A549 treated with ZK216348 at 1 μM for 4 hours (cell line): ENCODE measurements around the gene RBP7. TPM values are rescaled to one million over a fixed set of nuclear protein-coding genes. Genes with fewer than 3 reads are reported as not detected.

Experiments
- total RNA-seq: library from RNA; stranded (reverse); fragments of 200-300 nt; extraction: Qiagen RNA extraction; gene quantifications from 5 replicates; pipeline ENCODE4 v1.2.3, GENCODE V29; 2022; ENCODE audit warnings: low read depth

Gene RBP7
- 4.5 to 11.2 TPM (median 5.1 TPM) in 5 replicates for total RNA-seq

GRCh38 chr1:9996624-9997582, at the start of gene RBP7:
Gene RBP7 (plus strand): TSS chr1:9997228. CDS start chr1:9997259, 31 bp downstream.

GRCh38 chr1:10032590-10033358, 35.7 kb downstream of the RBP7 start, which contains the start of gene UBE4B:
Gene UBE4B (plus strand): TSS chr1:10032958. CDS start chr1:10033671, 713 bp downstream.

Other genes starting within 250 kb of the RBP7 start
- gene CLSTN1, start 173.3 kb upstream of the RBP7 start, total RNA-seq = 49.6 to 74.2 TPM (median 68.2 TPM) in 5 replicates
- 7.6 to 9.3 TPM (median 8.1 TPM) in 5 replicates for gene CTNNBIP1, start 87.0 kb upstream of the RBP7 start, total RNA-seq
- gene LZIC, start 53.8 kb upstream of the RBP7 start, total RNA-seq = 20.1 to 32.6 TPM (median 22.2 TPM) in 5 replicates
- 2.2 to 2.9 TPM (median 2.7 TPM) in 5 replicates for gene NMNAT1, start 53.8 kb upstream of the RBP7 start, total RNA-seq
- gene UBE4B, start 35.7 kb downstream of the RBP7 start, total RNA-seq = 12.0 to 14.8 TPM (median 13.0 TPM) in 5 replicates
- gene KIF1B, start 213.3 kb downstream of the RBP7 start, total RNA-seq = 8.8 to 15.9 TPM (median 13.1 TPM) in 5 replicates